Measurements from ENCODE around the gene BTK.
"Not testable (repeated sequence)": the region's sequence is repeated elsewhere in the genome, so short reads cannot be mapped to it uniquely, and the experiment has no call there.

BTK gene

GRCh38 chrX:101347859-101348451, 38.0 kb downstream of the BTK start:
- no peak for DNase-seq (ENCODE audit: low read depth in 4 of 4, low spot score in 1 of 4)

- no peak for DNase-seq (ENCODE audit: low read depth in 4 of 4, low spot score in 1 of 4)
These were observed 48.2 kb downstream of the BTK start for GRCh38 chrX:101337776-101338271.

- DNase-seq (ENCODE audit: low read depth in 4 of 4, low spot score in 1 of 4): not testable (repeated sequence)
These were observed 51.7 kb downstream of the BTK start for GRCh38 chrX:101334310-101334709.

DNA sequence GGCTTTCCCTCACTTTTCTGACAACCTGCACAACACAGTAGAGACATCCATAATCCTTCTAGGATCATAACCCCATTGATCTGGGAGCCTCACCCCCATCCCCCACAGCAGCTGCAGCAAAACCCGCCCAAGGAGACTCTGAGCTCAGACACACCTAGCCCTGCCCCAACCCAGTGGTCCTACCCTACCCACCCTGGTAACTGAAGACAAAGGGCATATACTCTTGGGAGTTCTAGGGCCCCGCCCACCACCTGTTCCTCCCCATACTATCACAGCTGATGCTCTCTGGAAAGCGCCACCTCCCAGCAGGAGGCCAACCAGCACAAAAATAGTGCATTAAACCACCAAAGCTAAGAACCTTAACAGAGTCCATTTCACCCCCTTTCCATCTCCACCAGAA, 59.4 kb downstream of the BTK start:
- not testable (repeated sequence) for DNase-seq (ENCODE audit: low read depth in 4 of 4, low spot score in 1 of 4)

DNA sequence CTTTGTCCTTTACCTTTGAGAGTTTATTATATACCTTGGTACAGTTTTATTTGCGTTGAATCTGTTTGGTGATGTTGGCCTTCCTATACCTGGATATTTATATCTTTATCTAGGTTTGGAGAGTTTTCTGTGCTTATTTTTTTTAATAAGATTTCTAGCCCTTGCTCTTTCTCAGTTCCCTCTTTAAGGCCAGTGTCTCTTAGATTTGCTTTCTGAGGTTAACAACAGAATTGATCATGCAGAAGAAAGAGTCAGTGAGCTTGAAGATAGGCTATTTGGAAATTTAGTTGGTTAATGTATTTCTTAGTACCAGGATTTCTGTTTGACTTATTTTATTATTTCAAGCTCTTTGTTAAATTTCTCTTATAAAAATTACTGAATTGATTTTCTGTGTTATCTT, 82.2 kb downstream of the BTK start:
- DNase-seq (ENCODE audit: low read depth in 4 of 4, low spot score in 1 of 4): no peak

Measured in stimulated activated CD4-positive, alpha-beta T cell treated with anti-CD3 and anti-CD28 coated beads, Interleukin-1b, Interleukin-23, amount 100 ng/mL, for 24 hours (primary cell).